Esophagus muscularis mucosa (tissue), 4 donors: ENCODE results near the gene BDKRB1. TPM values are rescaled to one million over a fixed set of nuclear protein-coding genes. Genes with fewer than 3 reads are reported as not detected.
A peak's percentile ranks its signal among the peaks of the same experiment; 100 is the strongest.

Experiments used
- DNase-seq: peaks from one replicate; pipeline ENCODE4 v3.0.0-alpha.2; 2017; ENCODE audit errors: extremely low spot score
- H3K27ac ChIP-seq, 4 donors: fragments of 200-600 bp; sonication (generic); replicated peaks in 1 of 4; 1 replicate in 3 of 4; 2 replicates in 1 of 4; pipeline ENCODE4 v1.5.1; 2016 to 2019; ENCODE audit warnings: mild to moderate bottlenecking in 1 of 4
- H3K27me3 ChIP-seq, 4 donors: fragments of 200-600 bp; sonication (generic); one replicate each; pipeline versions ENCODE4 v1.5.1 to v1.6.0; 2016 to 2019
- H3K36me3 ChIP-seq, 4 donors: fragments of 200-600 bp; sonication (generic); one replicate each; pipeline ENCODE4 v1.5.1; 2016 to 2019
- H3K4me1 ChIP-seq, 4 donors: fragments of 200-600 bp; sonication (generic); one replicate each; pipeline ENCODE4 v1.5.1; 2016 to 2019
- H3K4me3 ChIP-seq, 4 donors: fragments of 200-600 bp; sonication (generic); 1 replicate in 2 of 4; 2 replicates in 2 of 4; pipeline ENCODE4 v1.5.1; 2016 to 2019; ENCODE audit warnings: mild to moderate bottlenecking in 4 of 4, moderate library complexity in 1 of 4
- H3K9me3 ChIP-seq, 4 donors: fragments of 200-600 bp; sonication (generic); 1 replicate in 3 of 4; 2 replicates in 1 of 4; pipeline ENCODE4 v1.5.1; 2016 to 2019
- CTCF ChIP-seq, 3 experiments: fragments of 200-600 bp in 2 of 3; fragments of 450-650 bp in 1 of 3; sonication (generic) in 2 of 3; IDR thresholded peaks; one replicate each; pipeline ENCODE4 v1.5.1; 2017 to 2019; ENCODE audit warnings: antibody characterized with exemption in 3 of 3, mild to moderate bottlenecking in 2 of 3, moderate library complexity in 1 of 3
- EP300 ChIP-seq: sonication (generic); formaldehyde crosslinking; IDR thresholded peaks from one replicate; pipeline ENCODE4 v1.6.1; 2017; ENCODE audit warnings: antibody characterized with exemption
- POLR2A ChIP-seq: fragments of 450-650 bp; IDR thresholded peaks from one replicate; pipeline ENCODE4 v1.6.1; 2017; ENCODE audit warnings: antibody characterized with exemption, moderate library complexity, mild to moderate bottlenecking, low read depth
- POLR2AphosphoS5 ChIP-seq, 2 donors: sonication (generic); formaldehyde crosslinking; IDR thresholded peaks; one replicate each; pipeline ENCODE4 v1.6.1; 2017; ENCODE audit warnings: antibody characterized with exemption in 2 of 2
- WGBS: methylation state at CpG from one replicate; pipeline ENCODE4 v1.1.5; 2018; 5-methylcytosine and 5-hydroxymethylcytosine counted together
- intact Hi-C: fragments of 100-400 bp; cut with DNase I; formaldehyde crosslinking; loops from one replicate; pipeline ENCODE4 v1.15.1; 2023
- total RNA-seq, 4 donors: library from RNA; depleted of rRNA; stranded (reverse); fragments of >200 nt; gene quantifications; one replicate each; pipeline versions ENCODE4 v1.1.0 to v1.2.1, GENCODE V29; 2016

The BDKRB1 gene
- total RNA-seq, 4 donors from 2014 or later: 0.39 to 7.0 (median 1.4) TPM

DNA sequence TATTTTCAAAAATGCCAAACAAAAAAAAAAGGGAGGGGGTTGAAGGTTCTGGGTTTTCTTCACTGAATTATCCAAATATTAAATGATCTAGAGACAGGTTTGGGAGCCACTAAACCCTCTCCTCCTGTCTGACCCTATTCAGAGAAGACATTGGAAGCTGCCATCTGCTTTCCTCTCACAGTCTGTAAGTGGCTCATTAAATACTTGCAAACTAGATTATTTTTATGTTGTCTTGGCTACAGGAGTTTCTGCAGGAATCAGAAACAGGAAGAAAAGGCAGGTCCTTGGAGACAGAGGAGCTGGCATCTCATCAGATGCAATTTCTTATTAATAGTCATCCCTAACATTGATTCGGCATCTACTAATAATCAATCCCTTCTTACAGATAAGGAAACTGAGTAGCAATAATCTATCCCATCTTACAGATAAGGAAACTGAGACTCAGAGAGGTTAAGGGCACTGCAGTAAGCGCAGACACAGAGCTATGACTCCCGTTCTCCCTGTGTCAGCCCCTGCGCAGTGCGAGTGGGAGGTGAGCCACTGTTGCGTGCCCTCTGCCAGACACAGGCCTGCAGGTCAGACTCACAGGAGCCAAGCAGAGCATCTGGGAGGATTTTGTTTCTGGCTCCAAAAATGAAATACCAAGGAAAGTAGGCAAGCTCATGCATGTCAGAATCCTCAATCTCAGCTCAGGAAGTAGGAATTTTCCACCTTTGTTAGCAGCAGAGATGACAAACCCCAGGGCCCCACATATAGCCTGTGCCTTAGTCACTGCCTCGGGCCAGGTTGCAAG lies 40.4 kb upstream of the BDKRB1 start:
- TF ChIP-seq EP300 (no peak), POLR2AphosphoS5 (IDR thresholded peaks at IDR 0.05) (no peak)
- peaks cover 0 to 6% (median 0%) of the 10 kb centered on the region in 4 donors for H3K36me3 ChIP-seq
- H3K27me3 ChIP-seq: no peaks in the 10 kb centered on the region
- DNase-seq: no peak
- peaks cover 0 to 25% (median 8%) of the 10 kb centered on the region in 4 donors for H3K4me1 ChIP-seq
- peak overlapping the region in 2 of 4 donors; percentile 13 to 18 for H3K27ac ChIP-seq
- intact Hi-C loops: no loop called here
- no peak overlapping the region for H3K4me3 ChIP-seq
- peaks cover 0 to 16% (median 10%) of the 10 kb centered on the region in 4 donors for H3K9me3 ChIP-seq
- WGBS: 80% methylated on average over 7 of the region's 7 CpGs

DNA sequence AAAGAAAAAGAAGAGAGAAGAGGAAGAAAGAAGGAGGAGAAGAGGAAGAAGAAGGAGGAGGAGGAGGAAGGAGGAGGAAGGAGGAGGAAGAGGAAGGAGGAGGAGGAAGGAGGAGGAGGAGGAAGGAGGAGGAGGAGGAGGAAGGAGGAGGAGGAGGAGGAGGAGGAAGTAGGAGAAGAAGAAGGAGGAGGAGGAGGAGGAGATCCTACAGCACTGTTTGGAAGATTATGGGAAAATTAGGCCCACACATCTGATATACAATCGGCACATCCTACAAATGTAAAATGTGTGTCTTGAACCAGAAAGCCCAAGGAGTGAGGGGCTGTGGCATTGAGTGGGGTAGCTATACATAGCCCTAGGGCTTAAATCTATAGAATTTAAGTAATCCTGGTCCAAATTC lies 39.4 kb upstream of the BDKRB1 start:
- Histone ChIP-seq H3K27me3 (no peaks in the 10 kb centered on the region), H3K36me3 (no peaks in the 10 kb centered on the region), H3K9me3 (peaks cover 0 to 11% (median 7%) of the 10 kb centered on the region in 4 donors), H3K27ac (no peak overlapping the region), H3K4me1 (peaks cover 0 to 34% (median 13%) of the 10 kb centered on the region in 4 donors), H3K4me3 (no peak overlapping the region)
- TF ChIP-seq POLR2AphosphoS5 (IDR thresholded peaks at IDR 0.05): no peak
- no peak for TF ChIP-seq POLR2A
- no peak for TF ChIP-seq EP300
- no peak for TF ChIP-seq CTCF (IDR thresholded peaks at IDR 0.05)
- no peak for DNase-seq
- 83% methylated on average over 1 of the region's 1 CpG for WGBS
- intact Hi-C loops: no loop called here

- WGBS: 93% methylated on average over 7 of the region's 8 CpGs
- Histone ChIP-seq H3K9me3 (peaks cover 0 to 3% (median 1%) of the 10 kb centered on the region in 4 donors), H3K36me3 (no peaks in the 10 kb centered on the region), H3K27me3 (no peaks in the 10 kb centered on the region), H3K4me1 (peaks cover 0 to 34% (median 13%) of the 10 kb centered on the region in 4 donors), H3K4me3 (no peak overlapping the region), H3K27ac (no peak overlapping the region)
- no peak for DNase-seq
- intact Hi-C loops: no loop called here
- TF ChIP-seq CTCF (IDR thresholded peaks at IDR 0.05) (no peak), POLR2A (no peak), EP300 (no peak), POLR2AphosphoS5 (IDR thresholded peaks at IDR 0.05) (no peak)
Observed at GRCh38 chr14:96217376-96217913, 38.6 kb upstream of the BDKRB1 start.

DNA sequence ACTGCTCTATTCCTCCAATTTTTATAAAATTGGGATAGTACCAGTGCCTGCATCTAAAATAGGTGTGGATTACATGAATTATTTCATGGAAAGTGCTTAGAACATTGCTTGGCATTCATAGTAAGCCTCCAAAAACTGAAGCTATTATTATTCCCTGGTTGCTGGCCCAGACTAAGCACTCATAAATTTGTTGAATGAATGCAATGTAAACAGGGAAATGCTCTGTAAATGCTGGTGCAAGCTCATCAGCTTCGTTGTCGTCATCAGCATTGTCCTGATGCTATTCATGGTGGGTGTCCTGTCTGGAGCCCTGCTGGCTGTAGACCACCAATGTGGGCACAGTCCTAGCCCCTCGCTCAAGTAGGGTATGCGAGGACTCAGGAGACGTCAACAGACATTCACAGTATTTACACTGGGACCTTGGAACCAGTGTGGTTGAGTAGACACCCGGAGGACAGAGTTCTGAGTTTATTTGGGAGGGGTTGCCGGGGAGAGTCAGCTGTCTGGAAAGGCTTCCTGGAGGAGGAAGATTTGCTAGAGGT lies 34.8 kb upstream of the BDKRB1 start:
- intact Hi-C loops: no loop called here
- no peak overlapping the region for H3K4me3 ChIP-seq
- WGBS: 78% methylated on average over 7 of the region's 7 CpGs

More for the DNA sequence above, 34.8 kb upstream of the BDKRB1 start:
- no peaks in the 10 kb centered on the region for H3K27me3 ChIP-seq
- H3K9me3 ChIP-seq: no peaks in the 10 kb centered on the region
- DNase-seq: no peak
- peaks cover 0 to 29% (median 19%) of the 10 kb centered on the region in 4 donors for H3K4me1 ChIP-seq
- no peaks in the 10 kb centered on the region for H3K36me3 ChIP-seq
- peak overlapping the region in 1 of 4 donors; percentile 27 for H3K27ac ChIP-seq
- TF ChIP-seq CTCF (IDR thresholded peaks at IDR 0.05) (no peak), POLR2AphosphoS5 (IDR thresholded peaks at IDR 0.05) (peak in 1 of 2 donors; percentile 29), EP300 (no peak), POLR2A (no peak)
